Peyer's patch (tissue), 4 donors: Measurements from ENCODE around the gene PPP2R2C.

ENCODE experiments used
- POLR2A ChIP-seq, 2 donors: fragments of 450-650 bp; IDR thresholded peaks; one replicate each; pipeline ENCODE4 v1.5.1; 2017; ENCODE audit warnings: antibody characterized with exemption in 2 of 2, mild to moderate bottlenecking in 2 of 2, moderate library complexity in 2 of 2
- TF ChIP-seq, protein P1 (sequence below), 6 experiments: fragments of 450-650 bp in 4 of 6; fragments of 200-600 bp in 2 of 6; sonication (generic) in 1 of 6; IDR thresholded peaks; one replicate each; pipeline ENCODE4 v1.5.1; 2017 to 2019; ENCODE audit warnings: antibody characterized with exemption in 6 of 6, mild to moderate bottlenecking in 3 of 6, moderate library complexity in 1 of 6

DNA sequence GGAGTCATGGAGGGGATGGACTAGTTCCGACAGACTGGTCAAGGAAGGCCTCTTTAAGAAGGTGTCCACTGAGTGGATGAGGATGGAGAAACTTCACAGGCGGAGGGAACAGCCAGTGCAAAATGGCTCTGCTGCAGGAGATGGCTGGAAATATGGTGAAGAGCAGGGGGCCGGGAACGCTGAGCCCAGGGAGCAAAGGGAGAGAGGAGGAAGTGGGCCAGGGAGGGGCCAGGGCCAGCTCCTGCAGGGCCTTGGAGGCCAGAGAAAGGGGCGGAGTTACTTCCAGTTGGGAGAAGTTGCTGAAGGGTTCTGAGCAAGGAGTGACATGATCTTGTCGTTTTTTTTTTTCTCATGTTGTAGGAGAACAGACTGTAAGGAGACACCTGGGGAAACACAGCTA is 108.3 kb downstream of the PPP2R2C start:
- TF ChIP-seq, protein P1, sequence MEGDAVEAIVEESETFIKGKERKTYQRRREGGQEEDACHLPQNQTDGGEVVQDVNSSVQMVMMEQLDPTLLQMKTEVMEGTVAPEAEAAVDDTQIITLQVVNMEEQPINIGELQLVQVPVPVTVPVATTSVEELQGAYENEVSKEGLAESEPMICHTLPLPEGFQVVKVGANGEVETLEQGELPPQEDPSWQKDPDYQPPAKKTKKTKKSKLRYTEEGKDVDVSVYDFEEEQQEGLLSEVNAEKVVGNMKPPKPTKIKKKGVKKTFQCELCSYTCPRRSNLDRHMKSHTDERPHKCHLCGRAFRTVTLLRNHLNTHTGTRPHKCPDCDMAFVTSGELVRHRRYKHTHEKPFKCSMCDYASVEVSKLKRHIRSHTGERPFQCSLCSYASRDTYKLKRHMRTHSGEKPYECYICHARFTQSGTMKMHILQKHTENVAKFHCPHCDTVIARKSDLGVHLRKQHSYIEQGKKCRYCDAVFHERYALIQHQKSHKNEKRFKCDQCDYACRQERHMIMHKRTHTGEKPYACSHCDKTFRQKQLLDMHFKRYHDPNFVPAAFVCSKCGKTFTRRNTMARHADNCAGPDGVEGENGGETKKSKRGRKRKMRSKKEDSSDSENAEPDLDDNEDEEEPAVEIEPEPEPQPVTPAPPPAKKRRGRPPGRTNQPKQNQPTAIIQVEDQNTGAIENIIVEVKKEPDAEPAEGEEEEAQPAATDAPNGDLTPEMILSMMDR (IDR thresholded peaks at IDR 0.05) = no peak
- no peak for TF ChIP-seq POLR2A (IDR thresholded peaks at IDR 0.05)
